ENCODE data around the gene AKAP5. TPM values are rescaled to one million over a fixed set of nuclear protein-coding genes. Genes with fewer than 3 reads are reported as not detected.
A peak's percentile ranks its signal among the peaks of the same experiment; 100 is the strongest.

AKAP5 gene
- total and polyA plus RNA-seq, 9 of the 15 experiments (the other 6 are each of a cell fraction or from before 2014, with no cell fraction given): 0.06 to 0.94 (median 0.34) TPM

- no peak for TF ChIP-seq ZNF518B (CRISPR knock-in tag; IDR thresholded peaks at IDR 0.05)
- no peak for TF ChIP-seq AFF1 (IDR thresholded peaks at IDR 0.05; ENCODE audit: low read depth in 1 of 2, partially characterized antibody in 2 of 2)
- no peak for TF ChIP-seq SLC30A9 (CRISPR knock-in tag; IDR thresholded peaks at IDR 0.05)
- TF ChIP-seq POLR2G (IDR thresholded peaks at IDR 0.05; ENCODE audit: low read depth, low read length): peak; percentile 83
- TF ChIP-seq BRF1 (IDR thresholded peaks at IDR 0.05; ENCODE audit: borderline replicate concordance, extremely low read depth, insufficient read length): no peak
- TF ChIP-seq TAF9B (IDR thresholded peaks at IDR 0.05; ENCODE audit: partially characterized antibody): peak; percentile 32
- TF ChIP-seq NR1H2 (CRISPR knock-in tag; IDR thresholded peaks at IDR 0.05): no peak
- TF ChIP-seq ARID3B (CRISPR knock-in tag; IDR thresholded peaks at IDR 0.05; ENCODE audit: borderline replicate concordance): no peak
- no peak for TF ChIP-seq CBFA2T3 (IDR thresholded peaks at IDR 0.05)
- peak in 1 of 2 experiments; percentile 15; a peak in 1 of 4 replicates for TF ChIP-seq UBTF (IDR thresholded peaks at IDR 0.05; ENCODE audit: borderline replicate concordance in 1 of 2, low read depth in 2 of 2, low read length in 2 of 2)
- no peak; a peak in 1 of 4 replicates for TF ChIP-seq SIN3A (IDR thresholded peaks at IDR 0.05; ENCODE audit: borderline replicate concordance in 2 of 2, control insufficient read depth in 1 of 2, low read depth in 2 of 2, low read length in 2 of 2)
- no peak for TF ChIP-seq ZNF584 (CRISPR knock-in tag; IDR thresholded peaks at IDR 0.05; ENCODE audit: low read depth)
Measured at GRCh38 chr14:64503434-64504309, 38.4 kb downstream of the AKAP5 start, which contains the start of gene ZBTB25 (continued).

Data from K562 (cell line).